ENCODE data around the gene DGCR2.
"Not testable (repeated sequence)": the region's sequence is repeated elsewhere in the genome, so short reads cannot be mapped to it uniquely, and the experiment has no call there.

The DGCR2 gene

DNA sequence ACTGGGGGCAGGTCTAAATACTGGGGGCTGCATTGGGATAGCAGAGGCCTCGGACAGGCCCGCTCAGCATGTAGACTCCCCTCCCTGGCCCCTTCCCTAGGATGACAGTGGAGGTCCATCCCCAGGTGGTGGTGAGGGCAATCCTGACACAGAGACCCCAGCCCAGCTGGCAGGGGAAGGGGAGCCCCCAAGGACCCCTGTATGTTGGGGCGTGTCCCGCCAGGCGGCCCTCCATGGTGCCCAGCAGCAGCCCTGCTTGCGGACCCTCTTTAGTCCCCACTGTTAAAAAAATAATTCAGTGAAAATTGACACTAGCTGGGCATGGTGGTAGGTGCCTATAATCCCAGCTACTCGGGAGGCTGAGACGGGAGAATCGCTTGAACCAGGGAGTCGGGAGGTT lies 98.3 kb downstream of the DGCR2 start:
- DNase-seq = not testable (repeated sequence)

DNA sequence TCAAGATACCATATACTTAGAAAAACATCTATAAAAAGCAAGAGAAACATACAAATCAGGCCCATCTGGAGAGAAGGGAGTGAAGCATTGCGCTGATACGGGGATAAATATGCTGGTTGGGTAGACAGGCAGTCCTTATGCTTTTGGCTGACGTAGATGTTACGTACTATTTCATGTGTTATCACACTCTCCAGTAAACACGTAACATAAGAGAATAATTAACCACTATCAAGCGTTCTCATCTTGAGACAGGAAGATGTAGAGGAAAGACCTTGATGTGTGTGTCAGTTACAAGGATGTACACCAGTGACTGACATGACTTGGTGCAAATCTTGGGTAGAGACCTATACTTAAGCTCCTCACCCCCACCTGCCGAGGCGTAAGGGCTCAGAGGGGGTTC lies 99.5 kb downstream of the DGCR2 start:
- peak; percentile 15 for DNase-seq

DNA sequence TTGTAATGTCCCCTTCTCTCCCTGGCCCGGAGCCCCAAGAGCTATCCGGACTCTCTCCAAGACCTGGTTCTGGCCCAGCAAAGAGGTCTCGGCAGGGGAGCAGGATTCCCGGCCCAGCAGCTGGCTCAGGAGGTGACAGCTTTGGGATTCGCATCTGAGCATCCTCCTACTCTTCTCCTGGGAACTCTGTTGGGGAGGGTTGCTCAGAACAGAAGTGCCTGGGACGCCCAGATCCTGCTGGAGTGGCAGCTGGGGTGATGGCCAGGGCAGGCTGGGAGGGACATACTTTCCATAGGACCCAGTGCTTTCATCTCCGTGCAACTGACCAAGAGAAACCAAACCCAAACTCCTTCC lies 102.6 kb downstream of the DGCR2 start:
- no peak for DNase-seq

DNA sequence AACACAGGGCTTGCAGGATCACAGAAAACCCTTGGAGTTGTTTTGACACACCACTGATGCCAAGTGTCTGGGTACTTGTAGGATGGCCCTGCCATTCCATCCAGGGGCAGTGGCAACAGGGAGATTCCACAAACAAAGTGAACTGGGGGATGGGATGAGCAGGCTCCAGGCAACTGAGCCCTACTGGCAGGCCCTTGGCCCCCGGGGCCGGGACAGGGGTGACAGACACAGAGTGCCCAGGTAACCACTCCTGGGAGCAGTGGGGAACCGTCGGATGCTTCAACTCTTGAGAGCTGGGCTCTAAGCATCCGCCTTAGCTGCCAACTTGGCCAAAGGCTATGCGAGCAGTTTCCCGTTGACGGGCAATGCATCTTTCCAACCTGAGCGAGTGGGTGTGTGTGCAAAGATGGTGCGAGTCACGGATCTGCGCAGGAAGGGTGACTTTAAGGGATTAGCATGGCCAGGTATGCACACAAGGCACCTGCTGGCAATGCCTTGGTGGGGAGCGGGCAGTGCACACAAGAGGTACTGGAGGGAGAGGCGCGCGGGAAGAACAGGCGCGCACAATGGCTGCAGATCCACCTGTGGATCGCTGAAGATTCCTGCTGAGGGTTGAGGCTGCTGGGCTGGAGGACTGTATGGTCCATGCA lies 103.1 kb downstream of the DGCR2 start:
- peak; percentile 6 for DNase-seq

DNA sequence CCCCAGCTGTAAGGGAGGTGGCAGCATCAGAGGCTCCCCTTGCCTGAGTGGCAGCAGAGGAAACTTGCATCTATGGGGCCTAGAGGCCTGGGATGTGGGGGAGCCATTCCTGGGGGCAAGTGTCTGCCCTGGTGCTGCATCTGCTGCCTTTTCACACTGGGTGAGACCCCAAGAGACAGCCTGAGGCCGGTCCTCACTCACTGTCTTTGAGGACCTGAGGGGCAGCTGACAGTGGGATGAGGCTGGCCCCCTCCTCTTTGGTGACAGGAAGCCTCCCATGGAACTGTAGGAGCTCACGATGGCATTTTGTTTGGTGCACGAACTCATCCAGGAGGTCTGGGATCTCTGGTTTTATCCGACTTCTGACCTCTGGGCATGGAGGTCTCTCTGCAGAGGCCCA lies 104.0 kb downstream of the DGCR2 start:
- peak; percentile 10 for DNase-seq

DNA sequence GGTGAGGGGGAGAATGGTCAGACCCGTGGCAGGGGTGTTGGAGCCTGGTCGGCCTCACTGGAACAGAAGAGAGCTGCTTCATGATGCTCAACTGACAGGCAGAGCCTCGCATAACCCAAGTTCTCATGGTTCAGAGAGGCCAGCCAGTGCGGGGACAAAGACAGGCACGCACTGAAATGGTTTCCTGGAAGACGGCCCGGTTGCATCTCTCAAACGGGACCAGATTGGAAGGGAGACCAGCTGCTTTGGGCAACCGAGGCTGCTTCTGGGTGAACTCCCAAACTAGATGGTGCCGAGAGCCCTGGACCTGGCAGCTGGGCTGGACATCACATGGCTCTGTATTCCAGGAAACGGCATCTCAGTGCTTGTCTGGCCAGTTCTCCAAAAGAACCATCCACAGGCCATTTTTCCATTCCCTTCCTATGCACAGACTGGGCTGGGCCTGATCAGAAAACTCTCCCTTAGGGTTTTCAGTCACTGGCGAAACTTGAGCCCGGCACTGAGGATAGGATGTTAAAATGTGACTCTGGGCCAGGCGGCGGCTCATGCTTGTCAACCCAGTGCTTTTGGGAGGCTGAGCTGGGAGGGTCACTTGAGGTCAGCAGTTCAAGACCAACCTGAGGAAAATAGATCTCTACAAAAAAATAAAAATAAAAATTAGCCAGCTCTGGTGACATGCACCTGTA lies 106.0 kb downstream of the DGCR2 start:
- DNase-seq = peak; percentile 12

DNA sequence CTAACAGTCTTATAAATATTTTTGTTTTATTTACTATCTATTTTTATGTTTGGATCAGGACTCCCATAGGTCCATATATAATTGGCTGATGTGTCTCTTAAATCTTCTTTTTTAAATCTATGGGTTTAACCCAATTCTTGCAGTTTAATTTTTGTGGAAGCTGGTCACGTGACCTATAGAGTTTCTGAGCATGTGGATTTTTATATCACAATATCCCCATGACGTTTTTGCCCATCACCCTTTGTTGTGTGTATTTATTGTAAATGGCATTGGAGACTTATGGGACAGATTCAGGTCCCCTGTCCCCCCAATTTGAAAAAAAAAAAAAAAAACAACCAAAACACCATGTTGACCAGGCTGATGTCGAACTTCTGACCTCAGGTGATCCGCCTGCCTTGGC lies 107.3 kb downstream of the DGCR2 start:
- DNase-seq = no peak

DNA sequence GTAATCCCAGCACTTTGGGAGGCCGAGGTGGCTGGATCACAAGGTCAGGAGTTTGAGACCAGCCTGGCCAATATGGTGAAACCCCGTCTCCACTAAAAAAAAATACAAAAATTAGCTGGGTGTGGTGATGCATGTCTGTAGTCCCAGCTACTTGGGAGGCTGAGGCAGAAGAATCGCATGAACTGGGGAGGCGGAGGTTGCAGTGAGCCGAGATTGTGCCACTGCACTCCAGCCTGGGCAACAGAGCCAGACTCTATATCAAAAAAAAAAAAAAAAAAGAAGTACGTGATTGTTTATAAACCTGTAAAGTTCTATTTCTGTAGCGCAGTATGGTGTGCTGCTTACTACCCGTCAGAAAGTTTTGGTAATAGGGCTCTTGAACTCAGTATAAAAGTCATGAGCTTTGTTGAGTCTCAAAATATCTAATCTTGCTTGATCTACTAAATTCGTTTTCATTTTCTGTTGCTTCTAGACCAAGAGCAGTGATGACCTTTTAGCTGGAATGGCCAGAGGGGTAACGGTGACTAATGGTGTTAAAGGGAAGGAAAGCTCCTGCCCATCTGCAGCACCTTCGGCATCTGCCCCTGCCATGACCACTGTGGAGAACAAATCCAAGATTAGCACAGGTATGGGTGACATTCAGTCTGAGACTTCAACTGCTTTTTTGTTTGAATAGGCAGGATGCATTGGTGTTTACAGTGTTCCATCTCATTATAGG lies 108.2 kb downstream of the DGCR2 start:
- DNase-seq = not testable (repeated sequence)

DNA sequence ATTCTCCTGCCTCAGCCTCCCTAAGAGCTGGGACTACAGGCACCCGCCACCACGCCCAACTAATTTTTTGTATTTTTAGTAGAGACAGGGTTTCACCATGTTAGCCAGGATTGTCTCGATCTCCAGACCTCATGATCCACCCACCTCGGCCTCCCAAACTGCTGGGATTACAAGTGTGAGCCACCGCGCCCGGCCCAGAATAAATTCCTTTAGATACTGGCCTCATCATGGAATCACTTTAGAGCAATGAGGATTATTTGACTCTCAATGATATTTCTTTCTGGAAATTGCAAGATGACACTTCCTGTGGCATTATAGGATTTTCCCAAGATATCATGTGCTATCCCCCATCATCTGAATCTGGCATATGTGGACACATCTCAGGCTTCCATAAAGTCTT lies 108.8 kb downstream of the DGCR2 start:
- DNase-seq = not testable (repeated sequence)

DNA sequence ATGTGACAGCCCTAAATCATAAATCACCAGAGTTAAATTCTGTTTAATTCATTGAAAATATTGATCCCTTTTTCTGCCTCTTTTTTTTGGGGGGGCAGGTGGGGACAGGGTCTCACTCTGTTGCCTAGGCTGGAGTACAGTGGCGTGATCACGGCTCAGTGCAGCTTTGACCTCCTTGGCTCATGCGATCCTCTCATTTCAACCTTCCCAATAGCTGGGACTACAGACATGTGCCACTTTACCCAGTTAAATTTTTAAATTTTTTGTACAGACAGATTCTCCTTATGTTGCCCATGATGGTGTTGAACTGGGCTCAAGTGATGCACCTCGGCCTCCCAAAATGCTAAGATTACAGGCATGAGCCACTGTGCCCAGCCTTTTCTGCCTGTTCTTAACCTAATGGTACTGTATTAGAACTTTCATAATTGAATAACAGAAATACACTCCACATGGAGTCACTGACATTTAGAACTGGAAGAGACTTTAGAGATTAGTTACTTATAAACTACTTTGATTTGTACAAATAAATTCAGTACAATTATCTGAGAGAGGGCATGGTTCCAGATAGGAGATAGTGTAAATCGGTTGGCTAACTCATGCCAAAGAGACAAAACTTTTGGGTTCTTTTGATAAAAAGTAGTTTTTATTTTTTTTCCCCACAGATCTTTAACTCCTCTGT lies 109.8 kb downstream of the DGCR2 start:
- DNase-seq = no peak

DNA sequence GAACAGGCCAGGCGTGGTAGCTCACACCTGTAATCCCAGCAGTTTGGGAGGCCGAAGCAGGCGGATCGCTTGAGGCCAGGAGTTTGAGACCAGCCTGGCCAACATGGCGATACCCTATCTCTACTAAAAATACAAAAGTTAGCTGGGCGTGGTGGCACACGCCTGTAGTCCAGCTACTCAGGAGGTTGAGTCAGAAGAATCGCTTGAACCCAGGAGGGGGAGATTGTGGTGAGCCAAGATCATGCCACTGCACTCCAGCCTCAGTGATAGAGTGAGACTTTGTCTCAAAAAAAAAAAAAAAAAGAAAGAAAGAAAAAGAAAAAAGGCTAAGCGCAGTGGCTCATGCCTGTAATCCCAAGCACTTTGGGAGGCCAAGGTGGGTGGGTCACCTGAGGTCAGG lies 110.6 kb downstream of the DGCR2 start:
- DNase-seq = not testable (repeated sequence)

DNA sequence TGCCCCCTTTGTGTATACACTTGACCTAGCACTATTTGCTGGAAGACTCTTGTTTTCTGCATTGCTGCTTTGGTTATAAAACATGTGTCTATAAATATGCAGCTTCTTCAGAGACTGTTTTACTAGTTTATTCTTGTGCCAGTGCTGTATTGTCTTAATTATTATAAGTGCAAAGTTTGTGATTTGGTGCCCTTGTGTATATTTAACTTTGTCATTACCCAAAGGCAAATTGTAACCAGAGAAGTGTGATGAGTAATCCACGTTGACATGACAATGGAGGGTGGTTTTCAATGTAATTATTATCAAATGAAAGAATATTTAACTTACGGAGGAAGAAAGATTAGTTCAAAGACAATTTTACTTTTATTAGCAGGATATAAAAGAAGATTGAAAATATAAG lies 111.1 kb downstream of the DGCR2 start:
- DNase-seq = no peak

DNA sequence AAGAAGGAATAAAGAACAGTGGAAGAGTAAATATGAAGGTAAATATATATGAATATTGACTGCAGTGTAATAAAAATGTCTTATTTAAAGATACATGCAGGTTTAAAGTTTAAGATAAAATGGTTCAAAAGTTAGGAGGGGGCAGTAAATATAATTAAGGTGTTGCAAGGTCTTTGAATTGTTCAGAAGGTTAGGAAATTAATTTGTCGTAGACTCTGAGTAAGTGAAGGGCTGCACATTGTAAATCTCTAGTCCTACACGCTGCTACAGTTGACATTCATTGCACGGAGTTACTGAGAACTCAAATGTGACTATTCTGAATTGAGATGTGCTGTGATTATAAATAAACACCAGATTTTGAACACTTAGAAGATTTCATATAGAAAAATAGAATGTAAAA lies 116.3 kb downstream of the DGCR2 start:
- no peak for DNase-seq

DNA sequence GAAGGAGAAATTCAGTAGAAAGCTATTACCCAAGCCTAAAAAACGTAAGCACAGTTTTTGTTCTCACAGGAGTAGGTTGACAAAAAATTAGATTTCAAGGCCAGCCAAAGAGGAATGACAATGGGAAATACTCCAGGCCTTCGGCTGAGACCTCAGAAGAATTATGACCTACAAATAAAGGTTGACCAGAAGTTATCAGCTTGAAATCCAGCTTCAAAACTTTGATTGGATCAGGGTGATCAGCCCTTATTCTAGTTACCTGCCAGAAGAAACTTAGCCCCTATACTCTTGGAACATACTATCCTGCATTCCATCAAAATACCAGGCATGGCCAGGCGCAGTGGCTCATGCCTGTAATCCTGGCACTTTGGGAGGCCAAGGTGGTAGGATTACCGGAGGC lies 117.7 kb downstream of the DGCR2 start:
- no peak for DNase-seq

DNA sequence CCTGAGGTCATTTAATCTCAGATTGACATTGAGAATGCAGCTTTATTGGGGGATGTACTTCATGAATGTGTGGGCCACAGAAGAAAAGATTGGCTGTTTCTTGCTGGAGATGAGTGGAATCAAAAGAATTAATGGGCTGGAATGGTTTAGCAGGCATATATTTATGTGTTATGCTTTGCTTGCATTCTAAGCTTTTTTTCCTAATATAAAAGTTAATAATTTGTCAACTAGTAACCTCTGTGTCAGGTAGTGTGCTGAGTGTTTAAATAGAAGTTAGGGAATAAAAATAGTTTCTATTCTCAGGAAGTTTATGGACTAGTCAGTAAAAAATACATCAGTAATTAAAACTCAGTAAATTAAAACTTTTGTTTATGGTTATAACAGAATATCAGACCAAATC lies 118.7 kb downstream of the DGCR2 start:
- DNase-seq = no peak

DNA sequence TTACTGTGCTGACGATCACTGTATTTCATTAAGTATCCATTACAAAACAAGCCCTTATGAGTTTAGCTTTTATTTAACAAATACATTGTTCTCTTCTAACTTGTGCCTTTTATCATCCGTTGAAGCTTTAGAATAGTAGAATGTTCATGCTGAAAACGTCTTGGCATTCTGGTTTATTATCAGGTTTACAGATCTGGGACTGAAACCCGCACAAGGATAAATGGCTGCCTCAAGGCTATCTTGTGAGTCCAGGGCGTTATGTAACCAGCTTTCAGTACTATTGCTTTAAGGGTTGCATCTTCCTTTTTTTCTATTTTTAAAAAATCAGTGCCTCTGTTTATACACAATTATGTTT lies 119.6 kb downstream of the DGCR2 start:
- DNase-seq = no peak

DNA sequence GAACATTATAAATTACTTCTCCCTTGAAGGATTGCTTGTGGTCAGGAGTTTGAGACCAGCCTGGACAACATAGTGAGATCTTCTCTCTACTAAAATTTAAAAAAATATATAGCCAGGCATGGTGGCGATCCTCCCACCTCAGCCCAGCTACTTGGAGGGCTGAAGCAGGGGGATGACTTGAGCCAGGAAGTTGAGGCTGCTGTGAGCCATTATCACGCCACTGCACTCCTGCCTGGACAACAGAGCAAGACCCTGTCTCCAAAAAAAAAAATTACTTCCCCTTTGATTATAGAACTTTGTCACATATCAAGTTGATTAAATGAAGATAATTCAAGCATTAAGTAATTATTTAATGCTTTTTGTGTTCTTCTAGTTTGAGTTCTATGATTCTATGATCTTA lies 121.0 kb downstream of the DGCR2 start:
- no peak for DNase-seq

DNA sequence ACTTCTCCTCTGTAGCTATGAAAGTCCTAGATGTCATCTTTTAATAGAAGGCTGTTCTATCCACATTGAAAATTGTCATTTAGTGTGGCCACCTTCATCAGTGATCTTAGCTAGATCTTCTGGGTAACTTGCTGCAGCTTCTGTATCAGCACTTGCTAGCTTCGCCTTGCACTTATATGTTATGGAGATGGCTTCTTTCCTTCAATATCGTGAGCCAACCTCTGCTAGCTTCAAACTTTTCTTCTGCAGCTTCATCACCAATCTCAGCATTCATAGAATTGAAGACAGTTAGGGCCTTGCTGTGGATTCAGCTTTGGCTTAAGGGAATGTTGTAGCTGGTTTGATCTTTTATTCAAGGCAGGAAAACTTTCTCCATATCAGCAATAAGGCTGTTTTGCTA lies 122.1 kb downstream of the DGCR2 start:
- not testable (repeated sequence) for DNase-seq

DNA sequence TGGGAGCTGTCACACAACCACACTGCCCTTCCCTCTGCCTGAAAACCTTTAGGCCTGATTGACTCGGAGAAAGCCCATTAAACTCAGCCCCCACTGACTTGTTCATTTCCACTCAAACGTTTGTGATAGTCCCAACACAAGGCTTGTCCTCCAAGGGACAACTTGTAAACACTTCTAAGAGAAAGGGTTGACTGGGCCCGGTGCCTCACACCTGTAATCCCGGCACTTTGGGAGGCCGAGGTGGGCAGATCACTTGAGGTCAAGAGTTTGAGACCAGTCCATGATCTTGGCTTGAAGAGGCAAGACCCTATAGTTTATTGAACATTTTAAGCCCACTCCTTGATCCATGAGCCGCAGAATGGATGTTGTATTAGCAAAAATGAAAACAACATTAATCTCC lies 122.8 kb downstream of the DGCR2 start:
- peak; percentile 14 for DNase-seq

DNA sequence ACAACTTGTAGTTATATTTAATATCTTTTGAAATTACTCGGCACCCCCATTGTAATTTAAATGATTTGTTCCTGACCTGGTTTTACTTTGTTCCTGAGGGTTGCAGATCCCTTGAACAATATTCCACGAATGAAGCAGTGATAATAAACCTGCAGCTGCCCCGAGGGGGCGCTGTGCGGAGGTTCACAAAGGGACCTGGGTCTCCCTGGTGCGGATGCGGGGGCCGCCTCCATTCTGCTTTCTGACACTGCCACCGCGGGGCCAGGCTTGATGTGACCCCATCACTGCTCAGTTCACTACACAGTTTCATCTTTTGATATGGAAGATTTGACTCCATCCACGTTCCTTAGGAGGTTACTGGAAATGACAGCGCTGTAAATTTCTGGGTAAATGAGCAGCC lies 123.2 kb downstream of the DGCR2 start:
- DNase-seq = peak; percentile 56

DNA sequence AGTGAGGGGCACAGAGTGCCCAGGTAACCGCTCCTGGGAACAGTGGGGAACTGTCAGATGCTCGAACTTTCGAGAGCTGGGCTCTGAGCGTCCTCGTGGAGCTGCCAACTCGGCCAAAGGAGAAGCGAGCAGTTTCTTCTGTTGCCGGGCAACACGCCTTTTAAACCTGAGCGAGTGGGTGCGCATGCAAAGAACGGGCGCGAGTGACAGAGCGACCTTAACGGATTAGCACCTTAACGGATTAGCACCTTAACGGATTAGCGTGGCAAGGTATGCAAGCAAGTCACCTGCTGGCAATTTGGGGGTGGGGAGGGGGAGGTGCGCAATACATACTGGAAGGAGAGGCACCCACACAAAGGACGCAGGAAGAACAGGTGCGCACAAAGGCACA lies 124.3 kb downstream of the DGCR2 start:
- DNase-seq = no peak

DNA sequence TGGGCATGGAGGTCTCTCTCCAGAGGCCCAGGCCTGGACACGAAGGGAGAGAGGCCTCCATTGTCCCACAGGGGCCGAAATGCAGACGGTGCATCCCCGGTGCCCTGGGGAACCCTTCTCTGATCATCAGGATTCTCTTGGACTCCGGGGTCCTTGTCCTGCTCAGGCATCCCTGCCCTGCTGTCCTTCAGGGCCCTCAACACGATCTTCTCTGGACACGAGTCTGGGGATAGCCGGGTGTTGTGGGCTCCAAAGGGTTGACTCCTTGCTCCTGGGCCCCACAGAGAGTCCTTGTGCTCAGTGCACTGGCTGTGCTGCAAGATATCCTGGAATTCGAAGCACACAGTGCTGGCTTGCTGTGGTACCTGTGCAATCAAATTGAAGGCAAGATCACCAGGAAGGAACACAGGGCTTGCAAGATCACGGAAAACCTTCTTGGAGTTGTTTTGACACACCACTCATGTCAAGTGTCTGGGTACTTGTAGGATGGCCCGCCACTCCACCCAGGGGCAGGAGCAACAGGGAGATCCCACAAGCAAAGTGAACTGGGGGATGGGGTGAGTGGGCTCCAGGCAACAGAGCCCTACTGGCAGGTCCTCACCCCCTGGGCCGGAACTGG lies 124.8 kb downstream of the DGCR2 start:
- DNase-seq = no peak

DNA sequence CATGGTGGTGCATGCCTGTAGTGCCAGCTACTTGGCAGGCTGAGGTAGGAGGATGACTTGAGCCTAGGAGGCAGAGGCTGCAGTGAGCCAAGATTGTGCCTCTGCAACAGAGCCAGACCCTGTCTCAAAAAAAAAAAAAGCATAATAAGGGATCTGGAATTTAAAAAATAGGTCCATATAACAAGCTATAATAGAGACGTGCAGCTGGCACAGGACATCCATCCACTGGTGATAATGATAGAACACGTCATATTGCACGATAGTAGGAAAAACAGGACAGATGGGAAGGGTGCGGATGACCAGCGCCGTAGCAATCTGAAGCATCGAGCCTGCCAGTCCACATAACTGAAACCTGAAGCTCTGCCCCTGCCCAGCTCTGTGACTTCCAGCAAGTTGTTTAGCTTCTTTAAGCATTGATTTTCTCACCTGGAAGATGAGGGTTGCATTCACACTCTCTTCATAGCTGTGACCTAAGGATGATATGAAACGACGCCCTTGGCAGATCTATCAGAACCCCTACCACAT lies 125.8 kb downstream of the DGCR2 start:
- no peak for DNase-seq
